ENCODE results near the gene GRK4.
A peak's percentile ranks its signal among the peaks of the same experiment; 100 is the strongest.

The GRK4 gene

GRCh38 chr4:3041192-3042142 is 78.1 kb downstream of the GRK4 start:
- TF ChIP-seq CTCF (conservative IDR thresholded peaks at IDR 0.05; ENCODE audit: low read length): no peak
- peak overlapping the region; percentile 69 for H3K4me3 ChIP-seq (ENCODE audit: low read length)
- peak; percentile 71 for DNase-seq (ENCODE audit: low read depth)

- peak overlapping the region; percentile 69 for H3K4me3 ChIP-seq (ENCODE audit: low read length)
- no peak for DNase-seq (ENCODE audit: low read depth)
- no peak for TF ChIP-seq CTCF (conservative IDR thresholded peaks at IDR 0.05; ENCODE audit: low read length)
Observed at GRCh38 chr4:3042226-3042625, 78.9 kb downstream of the GRK4 start.

- DNase-seq (ENCODE audit: low read depth): no peak
- no peak for TF ChIP-seq CTCF (conservative IDR thresholded peaks at IDR 0.05; ENCODE audit: low read length)
- no peak overlapping the region for H3K4me3 ChIP-seq (ENCODE audit: low read length)
Observed at GRCh38 chr4:3043282-3044020, 80.1 kb downstream of the GRK4 start.

- TF ChIP-seq CTCF (conservative IDR thresholded peaks at IDR 0.05; ENCODE audit: low read length): no peak
- peak; percentile 64 for DNase-seq (ENCODE audit: low read depth)
Observed at GRCh38 chr4:3044870-3045819, 81.8 kb downstream of the GRK4 start.

GRCh38 chr4:3046162-3046561 is 82.8 kb downstream of the GRK4 start:
- no peak for TF ChIP-seq CTCF (conservative IDR thresholded peaks at IDR 0.05; ENCODE audit: low read length)
- H3K4me3 ChIP-seq (ENCODE audit: low read length): no peak overlapping the region
- DNase-seq (ENCODE audit: low read depth): no peak

More at GRCh38 chr4:3044870-3045819, 81.8 kb downstream of the GRK4 start:
- H3K4me3 ChIP-seq (ENCODE audit: low read length): no peak overlapping the region

- no peak for TF ChIP-seq CTCF (conservative IDR thresholded peaks at IDR 0.05; ENCODE audit: low read length)
- H3K4me3 ChIP-seq (ENCODE audit: low read length): no peak overlapping the region
- DNase-seq (ENCODE audit: low read depth): no peak
Observed at GRCh38 chr4:3046623-3047022, 83.3 kb downstream of the GRK4 start.

All from AG10803 (cell line).